C4-2B (cell line): Measurements from ENCODE around the gene HPS4.
A peak's percentile ranks its signal among the peaks of the same experiment; 100 is the strongest.

Source experiments
- CTCF ChIP-seq: fragments of 450-650 bp; conservative IDR thresholded peaks from 2 replicates; pipeline ENCODE4 v1.5.1; 2017; ENCODE audit warnings: mild to moderate bottlenecking
- ZFX ChIP-seq: fragments of 450-650 bp; IDR thresholded peaks from 2 replicates; pipeline ENCODE4 v1.6.1; 2017

- TF ChIP-seq CTCF (no peak), ZFX (peak; percentile 79)
Measured at GRCh38 chr22:26512149-26512793, 28.7 kb upstream of the HPS4 start, which contains the start of gene TFIP11.
